Central memory CD4-positive, alpha-beta T cell (primary cell): ENCODE data around the gene KCNIP3.
"Not testable (repeated sequence)": the region's sequence is repeated elsewhere in the genome, so short reads cannot be mapped to it uniquely, and the experiment has no call there.

Source experiments
- DNase-seq: peaks from one replicate; pipeline ENCODE4 v3.0.0; 2022

Gene KCNIP3

GRCh38 chr2:95349568-95350322 lies 52.6 kb downstream of the KCNIP3 start:
- DNase-seq, result no peak

GRCh38 chr2:95350368-95350767 lies 53.2 kb downstream of the KCNIP3 start:
- DNase-seq, result no peak

- no peak for DNase-seq
Measured at GRCh38 chr2:95350774-95351597, 53.8 kb downstream of the KCNIP3 start.

- no peak for DNase-seq
Measured at GRCh38 chr2:95351598-95351915, 54.4 kb downstream of the KCNIP3 start.

GRCh38 chr2:95352310-95353054 lies 55.3 kb downstream of the KCNIP3 start:
- no peak for DNase-seq

GRCh38 chr2:95353055-95353575 lies 56.0 kb downstream of the KCNIP3 start:
- DNase-seq, result no peak

GRCh38 chr2:95353613-95354468 lies 56.7 kb downstream of the KCNIP3 start:
- DNase-seq, result no peak

GRCh38 chr2:95354469-95354901 lies 57.3 kb downstream of the KCNIP3 start:
- DNase-seq, result no peak

- no peak for DNase-seq
Measured at GRCh38 chr2:95354925-95355324, 57.8 kb downstream of the KCNIP3 start.

- not testable (repeated sequence) for DNase-seq
Measured at GRCh38 chr2:95355486-95355885, 58.3 kb downstream of the KCNIP3 start.

- DNase-seq, result no peak
Measured at GRCh38 chr2:95356821-95357700, 59.9 kb downstream of the KCNIP3 start.

- no peak for DNase-seq
Measured at GRCh38 chr2:95357717-95358280, 60.7 kb downstream of the KCNIP3 start.

GRCh38 chr2:95359031-95359430 lies 61.9 kb downstream of the KCNIP3 start:
- DNase-seq, result no peak

- no peak for DNase-seq
Measured at GRCh38 chr2:95359501-95359930, 62.4 kb downstream of the KCNIP3 start.

GRCh38 chr2:95361216-95361980 lies 64.3 kb downstream of the KCNIP3 start:
- no peak for DNase-seq

GRCh38 chr2:95362486-95362885 lies 65.3 kb downstream of the KCNIP3 start:
- DNase-seq, result no peak

GRCh38 chr2:95366514-95366913 lies 69.4 kb downstream of the KCNIP3 start:
- DNase-seq, result no peak

- DNase-seq, result no peak
Measured at GRCh38 chr2:95372216-95372829, 75.2 kb downstream of the KCNIP3 start.

GRCh38 chr2:95372845-95373244 lies 75.7 kb downstream of the KCNIP3 start:
- no peak for DNase-seq

- no peak for DNase-seq
Measured at GRCh38 chr2:95374029-95374428, 76.9 kb downstream of the KCNIP3 start.
